ENCODE results near the gene PDZD2.

DNA sequence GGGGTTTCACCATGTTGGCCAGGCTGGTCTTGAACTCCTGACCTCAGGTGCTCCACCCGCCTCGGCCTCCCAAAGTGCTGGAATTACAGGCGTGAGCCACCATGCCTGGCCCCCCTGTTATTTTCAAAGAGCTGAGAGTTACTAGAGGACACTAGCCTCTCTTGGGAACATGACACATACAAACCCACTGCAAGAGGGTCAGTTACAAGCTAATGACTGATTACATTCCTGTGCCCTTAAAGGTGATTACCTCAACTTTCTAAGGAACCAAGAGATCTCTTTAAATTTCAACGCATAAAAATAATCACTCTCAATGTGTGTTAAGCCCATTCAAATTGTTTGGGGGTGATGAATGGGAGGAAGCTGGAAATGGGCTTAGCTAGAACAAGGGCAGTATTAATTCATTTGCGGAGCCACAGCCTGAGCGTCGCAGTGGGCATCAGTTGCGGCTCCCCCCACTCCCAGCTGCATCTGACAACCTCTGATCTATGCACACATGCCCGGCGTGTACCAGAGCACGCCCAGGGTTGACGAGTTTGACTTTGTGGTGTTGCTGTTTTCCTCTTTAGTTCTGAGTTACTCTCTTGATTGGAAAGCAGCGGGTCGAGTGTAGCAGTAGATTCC lies 388.3 kb downstream of the PDZD2 start:
- no peak for TF ChIP-seq EZH2phosphoT487 (IDR thresholded peaks at IDR 0.05; ENCODE audit: insufficient read depth, low read depth)
- no peak for TF ChIP-seq EZH2 (IDR thresholded peaks at IDR 0.05; ENCODE audit: insufficient read depth, poor library complexity, severe bottlenecking)
